Measurements from ENCODE around the gene KRTAP10-11.
"Not testable (repeated sequence)": the region's sequence is repeated elsewhere in the genome, so short reads cannot be mapped to it uniquely, and the experiment has no call there.

Gene KRTAP10-11

GRCh38 chr21:44653123-44653522 lies 6.9 kb downstream of the KRTAP10-11 start:
- Histone ChIP-seq H3K27me3 (no peaks in the 10 kb centered on the region), H3K27ac (peak overlapping the region; percentile 65)
- no peak for TF ChIP-seq Cebpa-rat (IDR thresholded peaks at IDR 0.05)

GRCh38 chr21:44653656-44654575 lies 7.7 kb downstream of the KRTAP10-11 start:
- no peaks in the 10 kb centered on the region; the same call in 1 of the 2 replicates for H3K36me3 ChIP-seq
- H4K20me1 ChIP-seq = no peaks in the 10 kb centered on the region
- peaks cover 77% of the 10 kb centered on the region for H3K9me3 ChIP-seq
- H3K27me3 ChIP-seq = no peaks in the 10 kb centered on the region
- H3K4me3 ChIP-seq = no peak overlapping the region
- peak overlapping the region; percentile 47 for H3K4me2 ChIP-seq
- peaks cover 74% of the 10 kb centered on the region for H3K4me1 ChIP-seq
- H3K9ac ChIP-seq = no peak overlapping the region; the same call in 1 of the 2 replicates
- H3K27ac ChIP-seq = peak overlapping the region; percentile 65
- no peak for TF ChIP-seq Cebpa-rat (IDR thresholded peaks at IDR 0.05)

More at GRCh38 chr21:44653123-44653522, 6.9 kb downstream of the KRTAP10-11 start:
- Histone ChIP-seq H3K9ac (no peak overlapping the region), H3K4me3 (no peak overlapping the region), H3K4me1 (peaks cover 72% of the 10 kb centered on the region), H3K36me3 (no peaks in the 10 kb centered on the region; the same call in 1 of the 2 replicates), H4K20me1 (no peaks in the 10 kb centered on the region), H3K4me2 (peak overlapping the region; percentile 47), H3K9me3 (peaks cover 75% of the 10 kb centered on the region)

- Histone ChIP-seq H4K20me1 (no peaks in the 10 kb centered on the region), H3K9ac (no peak within 1 kb of the TSS; the same call in 1 of the 2 replicates), H3K4me1 (peaks cover 74% of the 10 kb centered on the region), H3K4me3 (no peak within 1 kb of the TSS), H3K4me2 (peak within 1 kb of the TSS; percentile 47), H3K36me3 (no peaks in the 10 kb centered on the region; the same call in 1 of the 2 replicates), H3K27ac (peak within 1 kb of the TSS; percentile 65), H3K9me3 (peaks cover 77% of the 10 kb centered on the region), H3K27me3 (no peaks in the 10 kb centered on the region)
- TF ChIP-seq Cebpa-rat (IDR thresholded peaks at IDR 0.05) = no peak
Observed at GRCh38 chr21:44654576-44655175, 8.5 kb downstream of the KRTAP10-11 start, which contains the start of gene KRTAP12-4. KRTAP12-4 (minus strand) TSS chr21:44654659; CDS start chr21:44654614, 45 bp downstream.

GRCh38 chr21:44656868-44657267 lies 10.7 kb downstream of the KRTAP10-11 start:
- H3K9ac ChIP-seq = no peak overlapping the region
- H3K4me2 ChIP-seq = peak overlapping the region; percentile 74
- peaks cover 59% of the 10 kb centered on the region for H3K9me3 ChIP-seq
- peaks cover 61% of the 10 kb centered on the region for H3K4me1 ChIP-seq
- H3K27ac ChIP-seq = 0 out of 2 replicates have a peak overlapping the region, but pooled peaks have one; percentile 21
- peak overlapping the region; percentile 31 for H3K4me3 ChIP-seq
- no peaks in the 10 kb centered on the region for H4K20me1 ChIP-seq
- no peak for TF ChIP-seq Cebpa-rat (IDR thresholded peaks at IDR 0.05)
- no peaks in the 10 kb centered on the region for H3K27me3 ChIP-seq
- H3K36me3 ChIP-seq = no peaks in the 10 kb centered on the region; the same call in 1 of the 2 replicates

- H3K9me3 ChIP-seq = peaks cover 49% of the 10 kb centered on the region
- H3K27ac ChIP-seq = peak within 1 kb of the TSS; percentile 21
- H3K4me3 ChIP-seq = peak within 1 kb of the TSS; percentile 31
- no peak for TF ChIP-seq Cebpa-rat (IDR thresholded peaks at IDR 0.05)
- no peak within 1 kb of the TSS for H3K9ac ChIP-seq
- H3K36me3 ChIP-seq = no peaks in the 10 kb centered on the region; the same call in 1 of the 2 replicates
- peak within 1 kb of the TSS; percentile 74 for H3K4me2 ChIP-seq
- no peaks in the 10 kb centered on the region for H4K20me1 ChIP-seq
- H3K4me1 ChIP-seq = peaks cover 51% of the 10 kb centered on the region
- H3K27me3 ChIP-seq = no peaks in the 10 kb centered on the region
Observed at GRCh38 chr21:44657635-44658540, 11.7 kb downstream of the KRTAP10-11 start, which contains the start of gene KRTAP12-3. KRTAP12-3 (plus strand) TSS chr21:44657932; CDS start chr21:44657980, 48 bp downstream.

- Histone ChIP-seq H3K9ac (no peak overlapping the region), H4K20me1 (no peaks in the 10 kb centered on the region), H3K36me3 (no peaks in the 10 kb centered on the region; the same call in 1 of the 2 replicates), H3K4me2 (peak overlapping the region; percentile 74), H3K4me1 (peaks cover 45% of the 10 kb centered on the region), H3K4me3 (no peak overlapping the region), H3K27me3 (no peaks in the 10 kb centered on the region), H3K27ac (peak overlapping the region; percentile 14; the same call in 1 of the 2 replicates), H3K9me3 (peaks cover 43% of the 10 kb centered on the region)
- TF ChIP-seq Cebpa-rat (IDR thresholded peaks at IDR 0.05) = 0 out of 2 replicates have a peak, but pooled peaks have one; percentile 16
Observed at GRCh38 chr21:44658541-44658910, 12.3 kb downstream of the KRTAP10-11 start.

- no peaks in the 10 kb centered on the region for H3K27me3 ChIP-seq
- no peak overlapping the region for H3K4me3 ChIP-seq
- no peak overlapping the region for H3K9ac ChIP-seq
- peak overlapping the region; percentile 14; the same call in 1 of the 2 replicates for H3K27ac ChIP-seq
- H3K4me1 ChIP-seq = peaks cover 40% of the 10 kb centered on the region
- no peaks in the 10 kb centered on the region; the same call in 1 of the 2 replicates for H3K36me3 ChIP-seq
- H3K4me2 ChIP-seq = peak overlapping the region; percentile 74
- no peak for TF ChIP-seq Cebpa-rat (IDR thresholded peaks at IDR 0.05)
- no peaks in the 10 kb centered on the region for H4K20me1 ChIP-seq
- H3K9me3 ChIP-seq = peaks cover 41% of the 10 kb centered on the region
Observed at GRCh38 chr21:44658913-44659595, 12.8 kb downstream of the KRTAP10-11 start.

GRCh38 chr21:44661567-44661966 lies 15.4 kb downstream of the KRTAP10-11 start:
- not testable (repeated sequence) for H3K9ac ChIP-seq, H3K36me3 ChIP-seq, H3K4me3 ChIP-seq, H4K20me1 ChIP-seq, H3K27me3 ChIP-seq, H3K4me2 ChIP-seq, H3K27ac ChIP-seq
- Histone ChIP-seq H3K4me1 (peaks cover 30% of the 10 kb centered on the region), H3K9me3 (peaks cover 18% of the 10 kb centered on the region)
